OCI-LY1 (cell line): ENCODE measurements around the gene OTUB1.

ENCODE experiments used
- EZH2 ChIP-seq: fragments of 200-600 bp; sonication (generic), shearing (Covaris generic); IDR thresholded peaks from 2 replicates; pipeline ENCODE4 v1.8.0; 2017; ENCODE audit warnings: borderline replicate concordance, mixed run types, mild to moderate bottlenecking, antibody characterized with exemption, low read length, moderate library complexity, mixed read lengths
- TF ChIP-seq, protein P1 (sequence below): fragments of 200-600 bp; sonication (generic), shearing (Covaris generic); IDR thresholded peaks from 2 replicates; pipeline ENCODE4 v1.5.1; 2017; ENCODE audit warnings: mild to moderate bottlenecking, antibody characterized with exemption, low read length, moderate library complexity, mixed read lengths

DNA sequence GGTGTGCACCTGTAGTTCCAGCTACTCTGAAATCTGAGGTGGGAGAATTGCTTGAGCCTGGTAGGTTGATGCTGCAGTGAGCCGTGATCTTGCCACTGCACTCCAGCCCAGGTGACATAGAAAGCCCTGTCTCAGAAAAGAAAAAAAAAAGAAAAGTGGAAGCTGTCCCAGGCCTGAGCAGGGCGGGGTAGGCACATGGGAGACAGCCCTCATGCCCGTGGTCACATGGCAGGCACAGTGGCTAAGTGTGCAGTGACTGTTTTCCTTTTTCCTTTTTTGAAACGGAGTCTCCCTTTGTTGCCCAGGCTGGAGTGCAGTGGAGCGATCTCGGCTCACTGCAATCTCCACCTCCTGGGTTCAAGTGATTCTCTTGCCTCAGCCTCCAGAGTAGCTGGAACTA lies 7.8 kb downstream of the OTUB1 start:
- TF ChIP-seq EZH2 = no peak
- TF ChIP-seq, protein P1, sequence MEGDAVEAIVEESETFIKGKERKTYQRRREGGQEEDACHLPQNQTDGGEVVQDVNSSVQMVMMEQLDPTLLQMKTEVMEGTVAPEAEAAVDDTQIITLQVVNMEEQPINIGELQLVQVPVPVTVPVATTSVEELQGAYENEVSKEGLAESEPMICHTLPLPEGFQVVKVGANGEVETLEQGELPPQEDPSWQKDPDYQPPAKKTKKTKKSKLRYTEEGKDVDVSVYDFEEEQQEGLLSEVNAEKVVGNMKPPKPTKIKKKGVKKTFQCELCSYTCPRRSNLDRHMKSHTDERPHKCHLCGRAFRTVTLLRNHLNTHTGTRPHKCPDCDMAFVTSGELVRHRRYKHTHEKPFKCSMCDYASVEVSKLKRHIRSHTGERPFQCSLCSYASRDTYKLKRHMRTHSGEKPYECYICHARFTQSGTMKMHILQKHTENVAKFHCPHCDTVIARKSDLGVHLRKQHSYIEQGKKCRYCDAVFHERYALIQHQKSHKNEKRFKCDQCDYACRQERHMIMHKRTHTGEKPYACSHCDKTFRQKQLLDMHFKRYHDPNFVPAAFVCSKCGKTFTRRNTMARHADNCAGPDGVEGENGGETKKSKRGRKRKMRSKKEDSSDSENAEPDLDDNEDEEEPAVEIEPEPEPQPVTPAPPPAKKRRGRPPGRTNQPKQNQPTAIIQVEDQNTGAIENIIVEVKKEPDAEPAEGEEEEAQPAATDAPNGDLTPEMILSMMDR = no peak
